ENCODE measurements around the gene CRTAC1.

The CRTAC1 gene

GRCh38 chr10:97974526-97975525, 55.6 kb downstream of the CRTAC1 start:
- no peak for TF ChIP-seq CTCF (IDR thresholded peaks at IDR 0.05; ENCODE audit: low read depth, low read length)
- DNase-seq (ENCODE audit: extremely low read depth, low read depth) = no peak

DNA sequence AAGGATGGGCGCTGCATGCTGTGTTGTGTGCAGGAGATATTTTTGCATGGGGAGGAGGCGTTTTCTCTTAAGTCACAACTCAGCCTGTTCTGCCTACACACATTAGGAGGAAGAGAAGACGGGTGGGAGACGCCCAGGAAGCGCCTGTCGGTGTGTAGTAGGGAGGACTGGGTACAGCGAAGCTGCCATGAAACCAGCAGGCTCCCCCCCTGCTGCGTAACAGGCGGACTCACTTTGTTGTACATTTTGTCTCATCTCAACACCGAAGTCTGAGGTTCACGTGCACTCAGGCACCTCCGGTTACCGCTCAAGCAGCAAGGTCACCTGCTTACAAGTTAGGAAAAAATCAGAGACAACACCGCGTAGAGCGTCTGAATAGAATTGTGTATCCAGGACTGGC, 56.3 kb downstream of the CRTAC1 start:
- TF ChIP-seq CTCF (IDR thresholded peaks at IDR 0.05; ENCODE audit: low read depth, low read length) = no peak
- DNase-seq (ENCODE audit: extremely low read depth, low read depth) = no peak

- no peak for DNase-seq (ENCODE audit: extremely low read depth, low read depth)
- TF ChIP-seq CTCF (IDR thresholded peaks at IDR 0.05; ENCODE audit: low read depth, low read length) = no peak
These were observed 60.8 kb downstream of the CRTAC1 start for GRCh38 chr10:97969538-97970079.

DNA sequence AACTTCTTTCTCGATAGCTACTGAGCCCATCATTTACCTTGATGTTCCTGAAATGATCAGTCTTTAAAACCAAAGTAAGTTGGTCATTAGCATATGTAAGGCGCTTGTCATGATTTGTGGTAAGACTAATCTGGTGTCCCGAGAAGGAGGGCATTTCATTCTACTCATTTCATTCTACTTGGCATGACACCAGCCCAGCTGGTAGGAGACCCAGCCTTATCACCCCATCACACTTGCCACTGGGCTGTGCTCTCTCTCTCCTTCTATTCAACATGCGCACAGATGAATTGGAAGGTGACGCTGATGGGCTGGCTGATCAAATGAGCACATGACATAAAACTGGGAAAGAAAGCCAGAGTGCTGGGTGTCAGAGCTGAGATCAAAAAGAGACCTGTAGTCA, 65.7 kb downstream of the CRTAC1 start:
- DNase-seq (ENCODE audit: extremely low read depth, low read depth) = no peak
- TF ChIP-seq CTCF (IDR thresholded peaks at IDR 0.05; ENCODE audit: low read depth, low read length) = no peak

GRCh38 chr10:97961945-97962344, 68.5 kb downstream of the CRTAC1 start:
- DNase-seq (ENCODE audit: extremely low read depth, low read depth) = no peak
- no peak for TF ChIP-seq CTCF (IDR thresholded peaks at IDR 0.05; ENCODE audit: low read depth, low read length)

- TF ChIP-seq CTCF (IDR thresholded peaks at IDR 0.05; ENCODE audit: low read depth, low read length) = no peak
- DNase-seq (ENCODE audit: extremely low read depth, low read depth) = no peak
These were observed 70.0 kb downstream of the CRTAC1 start for GRCh38 chr10:97960269-97961056.
